NCI-H526 treated with DMSO at 0.1 percent for 48 hours (cell line): ENCODE data around the gene LIM2.

Experiments used
- DNase-seq: peaks from one replicate; lab custom pipeline; 2025; lab: John Stamatoyannopoulos, UW

The LIM2 gene

GRCh38 chr19:51365965-51366388 lies 21.8 kb downstream of the LIM2 start, which contains the start of gene ETFB:
Gene ETFB, minus strand, starts transcription at chr19:51366388. Its CDS starts 62 bp downstream, at chr19:51366326.
- no peak for DNase-seq

GRCh38 chr19:51365211-51365964 lies 22.4 kb downstream of the LIM2 start:
- no peak for DNase-seq

- no peak for DNase-seq
These were observed 23.3 kb downstream of the LIM2 start for GRCh38 chr19:51364200-51365106.

- DNase-seq: no peak
These were observed 26.5 kb downstream of the LIM2 start for GRCh38 chr19:51361239-51361638.

- no peak for DNase-seq
These were observed 28.5 kb downstream of the LIM2 start for GRCh38 chr19:51359294-51359693.

GRCh38 chr19:51357952-51358351 lies 29.8 kb downstream of the LIM2 start:
- no peak for DNase-seq

GRCh38 chr19:51356159-51356801 lies 31.5 kb downstream of the LIM2 start:
- DNase-seq: no peak

- no peak for DNase-seq
These were observed 33.0 kb downstream of the LIM2 start for GRCh38 chr19:51354742-51355148.

GRCh38 chr19:51354103-51354741 lies 33.6 kb downstream of the LIM2 start:
- DNase-seq: no peak

- DNase-seq: no peak
These were observed 34.9 kb downstream of the LIM2 start for GRCh38 chr19:51352783-51353360.

- no peak for DNase-seq
These were observed 36.3 kb downstream of the LIM2 start for GRCh38 chr19:51351266-51351990.

GRCh38 chr19:51347209-51347928 lies 40.4 kb downstream of the LIM2 start:
- DNase-seq: no peak

GRCh38 chr19:51346742-51347141 lies 41.0 kb downstream of the LIM2 start:
- no peak for DNase-seq

GRCh38 chr19:51345076-51345620 lies 42.6 kb downstream of the LIM2 start:
- no peak for DNase-seq

GRCh38 chr19:51342631-51343569 lies 44.9 kb downstream of the LIM2 start:
- DNase-seq: no peak

GRCh38 chr19:51341976-51342580 lies 45.7 kb downstream of the LIM2 start, which contains the start of gene VSIG10L:
Gene VSIG10L, minus strand, starts transcription at chr19:51342139. Its CDS starts 15 bp downstream, at chr19:51342124.
- no peak for DNase-seq

- DNase-seq: no peak
These were observed 46.7 kb downstream of the LIM2 start for GRCh38 chr19:51341066-51341465.
